Measurements from ENCODE around the gene ARHGEF37.
A peak's percentile ranks its signal among the peaks of the same experiment; 100 is the strongest.
"Not testable (repeated sequence)": the region's sequence is repeated elsewhere in the genome, so short reads cannot be mapped to it uniquely, and the experiment has no call there.

ARHGEF37 gene

GRCh38 chr5:149585910-149586309 is 4.6 kb downstream of the ARHGEF37 start:
- no peak overlapping the region for H3K4me3 ChIP-seq (ENCODE audit: low read depth, low read length)
- DNase-seq (ENCODE audit: low read depth, low spot score) = no peak
- in situ Hi-C loops (cut with HindIII; ENCODE audit: low sequenced_read_pairs) = no loop called here
- no peak for TF ChIP-seq CTCF (IDR thresholded peaks at IDR 0.05; ENCODE audit: low read depth, low read length)

- in situ Hi-C loops (cut with HindIII; ENCODE audit: low sequenced_read_pairs) = no loop called here
- no peak overlapping the region for H3K4me3 ChIP-seq (ENCODE audit: low read depth, low read length)
- no peak for TF ChIP-seq CTCF (IDR thresholded peaks at IDR 0.05; ENCODE audit: low read depth, low read length)
- no peak for DNase-seq (ENCODE audit: low read depth, low spot score)
These were observed 5.5 kb downstream of the ARHGEF37 start for GRCh38 chr5:149586708-149587318.

GRCh38 chr5:149588936-149589335 is 7.6 kb downstream of the ARHGEF37 start:
- DNase-seq (ENCODE audit: low read depth, low spot score) = no peak
- TF ChIP-seq CTCF (IDR thresholded peaks at IDR 0.05; ENCODE audit: low read depth, low read length) = no peak
- no peak overlapping the region for H3K4me3 ChIP-seq (ENCODE audit: low read depth, low read length)
- in situ Hi-C loops (cut with HindIII; ENCODE audit: low sequenced_read_pairs) = no loop called here

- in situ Hi-C loops (cut with HindIII; ENCODE audit: low sequenced_read_pairs) = no loop called here
- no peak for DNase-seq (ENCODE audit: low read depth, low spot score)
- no peak for TF ChIP-seq CTCF (IDR thresholded peaks at IDR 0.05; ENCODE audit: low read depth, low read length)
- no peak overlapping the region for H3K4me3 ChIP-seq (ENCODE audit: low read depth, low read length)
These were observed 12.1 kb downstream of the ARHGEF37 start for GRCh38 chr5:149593370-149593769.

GRCh38 chr5:149594206-149594895 is 13.1 kb downstream of the ARHGEF37 start:
- TF ChIP-seq CTCF (IDR thresholded peaks at IDR 0.05; ENCODE audit: low read depth, low read length) = no peak
- DNase-seq (ENCODE audit: low read depth, low spot score) = peak; percentile 24
- in situ Hi-C loops (cut with HindIII; ENCODE audit: low sequenced_read_pairs) = no loop called here
- no peak overlapping the region for H3K4me3 ChIP-seq (ENCODE audit: low read depth, low read length)

GRCh38 chr5:149595105-149595504 is 13.8 kb downstream of the ARHGEF37 start:
- H3K4me3 ChIP-seq (ENCODE audit: low read depth, low read length); in situ Hi-C loops (cut with HindIII; ENCODE audit: low sequenced_read_pairs): not testable (repeated sequence)
- DNase-seq (ENCODE audit: low read depth, low spot score) = peak; percentile 26

- in situ Hi-C loops (cut with HindIII; ENCODE audit: low sequenced_read_pairs) = no loop called here
- H3K4me3 ChIP-seq (ENCODE audit: low read depth, low read length) = no peak overlapping the region
- peak; percentile 22 for DNase-seq (ENCODE audit: low read depth, low spot score)
- TF ChIP-seq CTCF (IDR thresholded peaks at IDR 0.05; ENCODE audit: low read depth, low read length) = no peak
These were observed 15.4 kb downstream of the ARHGEF37 start for GRCh38 chr5:149596712-149597111.

Data from astrocyte of the spinal cord (primary cell).